C4-2B (cell line): ENCODE results near the gene SLC5A2.
"Not testable (repeated sequence)": the region's sequence is repeated elsewhere in the genome, so short reads cannot be mapped to it uniquely, and the experiment has no call there.

Experiments
- ZFX ChIP-seq: fragments of 450-650 bp; IDR thresholded peaks from 2 replicates; pipeline ENCODE4 v1.6.1; 2017
- TF ChIP-seq, protein P1 (sequence below): fragments of 450-650 bp; conservative IDR thresholded peaks from 2 replicates; pipeline ENCODE4 v1.5.1; 2017; ENCODE audit warnings: mild to moderate bottlenecking

DNA sequence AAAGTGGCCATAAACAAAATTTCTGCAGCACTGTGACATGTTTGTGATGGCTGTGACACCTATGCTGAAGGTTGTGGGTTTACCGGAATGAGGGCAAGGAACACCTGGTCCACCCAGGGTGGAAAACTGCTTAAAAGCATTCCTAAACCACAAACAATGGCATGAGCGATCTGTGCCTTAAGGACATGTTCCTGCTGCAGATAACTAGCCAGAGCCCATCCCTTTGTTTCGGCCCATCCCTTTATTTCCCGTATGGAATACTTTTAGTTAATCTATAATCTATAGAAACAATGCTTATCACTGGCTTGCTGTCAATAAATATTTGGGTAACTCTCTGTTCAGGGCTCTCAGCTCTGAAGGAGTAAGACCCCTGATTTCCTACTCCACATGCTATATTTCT lies 56.8 kb downstream of the SLC5A2 start:
- TF ChIP-seq, protein P1, sequence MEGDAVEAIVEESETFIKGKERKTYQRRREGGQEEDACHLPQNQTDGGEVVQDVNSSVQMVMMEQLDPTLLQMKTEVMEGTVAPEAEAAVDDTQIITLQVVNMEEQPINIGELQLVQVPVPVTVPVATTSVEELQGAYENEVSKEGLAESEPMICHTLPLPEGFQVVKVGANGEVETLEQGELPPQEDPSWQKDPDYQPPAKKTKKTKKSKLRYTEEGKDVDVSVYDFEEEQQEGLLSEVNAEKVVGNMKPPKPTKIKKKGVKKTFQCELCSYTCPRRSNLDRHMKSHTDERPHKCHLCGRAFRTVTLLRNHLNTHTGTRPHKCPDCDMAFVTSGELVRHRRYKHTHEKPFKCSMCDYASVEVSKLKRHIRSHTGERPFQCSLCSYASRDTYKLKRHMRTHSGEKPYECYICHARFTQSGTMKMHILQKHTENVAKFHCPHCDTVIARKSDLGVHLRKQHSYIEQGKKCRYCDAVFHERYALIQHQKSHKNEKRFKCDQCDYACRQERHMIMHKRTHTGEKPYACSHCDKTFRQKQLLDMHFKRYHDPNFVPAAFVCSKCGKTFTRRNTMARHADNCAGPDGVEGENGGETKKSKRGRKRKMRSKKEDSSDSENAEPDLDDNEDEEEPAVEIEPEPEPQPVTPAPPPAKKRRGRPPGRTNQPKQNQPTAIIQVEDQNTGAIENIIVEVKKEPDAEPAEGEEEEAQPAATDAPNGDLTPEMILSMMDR, result not testable (repeated sequence)
- TF ChIP-seq ZFX, result not testable (repeated sequence)
